K562 (cell line): ENCODE data around the gene FBN1. TPM values are rescaled to one million over a fixed set of nuclear protein-coding genes. Genes with fewer than 3 reads are reported as not detected.

Experiments used
- ARNT ChIP-seq, 2 experiments: fragments of 450-650 bp; IDR thresholded peaks; 2 replicates each; pipeline ENCODE4 v1.6.1; 2016; ENCODE audit warnings: mild to moderate bottlenecking in 1 of 2
- ATF7 ChIP-seq: fragments of 450-650 bp; IDR thresholded peaks from 2 replicates; pipeline ENCODE4 v1.7.1; 2014; ENCODE audit warnings: mild to moderate bottlenecking, moderate library complexity
- CREB1 ChIP-seq, 2 experiments: sonication (generic) in 1 of 2; formaldehyde crosslinking in 1 of 2; IDR thresholded peaks; 2 replicates each; pipeline versions ENCODE4 v1.6.1 to v1.8.0; 2012 to 2022; ENCODE audit warnings: inconsistent platforms in 1 of 2, mild to moderate bottlenecking in 1 of 2, missing genetic modification reagents in 1 of 2, moderate library complexity in 1 of 2
- ETS2 ChIP-seq: IDR thresholded peaks from 2 replicates; pipeline ENCODE4 v1.6.1; 2016; ENCODE audit warnings: borderline replicate concordance, missing genetic modification characterization, mild to moderate bottlenecking, moderate library complexity, missing compliant biosample characterization; ENCODE audit not compliant: poor library complexity, severe bottlenecking
- FOS ChIP-seq: IDR thresholded peaks from 3 replicates; pipeline ENCODE4 v1.6.1; 2011; ENCODE audit not compliant: insufficient read length; ENCODE audit errors: extremely low read depth
- FOSL1 ChIP-seq: fragments of 200-800 bp; sonication (Bioruptor generic); conservative IDR thresholded peaks from 2 replicates; pipeline ENCODE4 v1.6.1; 2016; ENCODE audit warnings: missing genetic modification characterization, missing compliant biosample characterization
- JUND ChIP-seq, 2 experiments: IDR thresholded peaks; 2 replicates in 1 of 2; 3 replicates in 1 of 2; pipeline ENCODE4 v1.6.1; 2011; ENCODE audit warnings: borderline replicate concordance in 2 of 2, low read depth in 2 of 2, low read length in 2 of 2, improper control_type of control experiment in 1 of 2, missing biosample characterization in 1 of 2, missing genetic modification characterization in 1 of 2, missing genetic modification reagents in 1 of 2
- KDM1A ChIP-seq, 2 experiments: fragments of 450-650 bp; IDR thresholded peaks; 2 replicates each; pipeline ENCODE4 v1.6.1; 2016; ENCODE audit warnings: mild to moderate bottlenecking in 2 of 2
- POLR3G ChIP-seq: IDR thresholded peaks from 2 replicates; pipeline ENCODE4 v1.6.1; 2011; ENCODE audit not compliant: insufficient read length, insufficient replicate concordance; ENCODE audit errors: extremely low read depth
- TAF7 ChIP-seq: fragments of 450-650 bp; IDR thresholded peaks from 2 replicates; pipeline ENCODE4 v1.6.1; 2016; ENCODE audit warnings: missing genetic modification characterization, missing compliant biosample characterization
- TBL1XR1 ChIP-seq, 2 experiments: IDR thresholded peaks; 2 replicates each; pipeline ENCODE4 v1.6.1; 2012; ENCODE audit warnings: improper control_type of control experiment in 2 of 2, low read length in 2 of 2, mild to moderate bottlenecking in 1 of 2
- TRIM24 ChIP-seq, 2 experiments: fragments of 450-650 bp; IDR thresholded peaks; 2 replicates each; pipeline ENCODE4 v1.6.1; 2016
- ZNF217 ChIP-seq: sonication (generic); formaldehyde crosslinking; IDR thresholded peaks from 2 replicates; pipeline ENCODE4 v1.8.0; 2022; ENCODE audit warnings: mild to moderate bottlenecking, missing genetic modification reagents
- ZNF707 ChIP-seq: fragments of 250-450 bp; sonication (Bioruptor Pico); conservative IDR thresholded peaks from 2 replicates; pipeline ENCODE4 v1.8.0; 2022; ENCODE audit warnings: inconsistent platforms, mild to moderate bottlenecking, moderate library complexity
- polyA plus RNA-seq, 8 experiments: library from polyadenylated mRNA; depleted of rRNA in 4 of 8; stranded (reverse) in 5 of 8; unstranded in 3 of 8; fragments of >200 nt; fragmentation: Nextera tagmentation in 2 of 8; fragmentation: Illumina TruSeq in 1 of 8; extraction: Ambion mirVana in 2 of 8; extraction: Trizol in 1 of 8; gene quantifications; 2 replicates each; pipeline versions ENCODE4 v1.2.1 to v1.2.3, GENCODE V29; 2011 to 2014; ENCODE audit warnings: inconsistent platforms in 1 of 8, missing spikeins in 1 of 8
- total RNA-seq, 7 experiments: library from RNA; depleted of rRNA in 6 of 7; stranded (reverse); fragments of >200 nt in 6 of 7; fragmentation: Illumina TruSeq in 2 of 7; extraction: Trizol in 2 of 7; gene quantifications; 2 replicates each; pipeline versions ENCODE4 v1.2.1 to v1.2.3, GENCODE V29; 2011 to 2021; ENCODE audit warnings: low replicate concordance in 1 of 7
- TF ChIP-seq, protein P1 (sequence below): fragments of 250-450 bp; sonication (Bioruptor Pico); IDR thresholded peaks from 2 replicates; pipeline ENCODE4 v1.5.1; 2021; ENCODE audit warnings: mild to moderate bottlenecking
- TF ChIP-seq, protein P2 (sequence below), 2 experiments: fragments of 450-650 bp; formaldehyde crosslinking in 1 of 2; IDR thresholded peaks; 2 replicates each; pipeline versions ENCODE4 v1.4.0 to v1.6.1; 2014 to 2020; ENCODE audit warnings: mild to moderate bottlenecking in 2 of 2, borderline replicate concordance in 1 of 2, low read depth in 1 of 2
- TF ChIP-seq, protein P3 (sequence below), 2 experiments: fragments of 200-800 bp in 1 of 2; sonication (Bioruptor generic) in 1 of 2; sonication (generic) in 1 of 2; formaldehyde crosslinking in 1 of 2; IDR thresholded peaks in 1 of 2; conservative IDR thresholded peaks in 1 of 2; 2 replicates each; pipeline versions ENCODE4 v1.5.0 to v1.6.1; 2016 to 2020; ENCODE audit warnings: missing compliant biosample characterization in 1 of 2, missing genetic modification characterization in 1 of 2, missing genetic modification reagents in 1 of 2

The FBN1 gene
- total and polyA plus RNA-seq, 9 of the 15 experiments (the other 6 are each of a cell fraction or from before 2014, with no cell fraction given), result 0.15 to 1.2 (median 0.60) TPM

DNA sequence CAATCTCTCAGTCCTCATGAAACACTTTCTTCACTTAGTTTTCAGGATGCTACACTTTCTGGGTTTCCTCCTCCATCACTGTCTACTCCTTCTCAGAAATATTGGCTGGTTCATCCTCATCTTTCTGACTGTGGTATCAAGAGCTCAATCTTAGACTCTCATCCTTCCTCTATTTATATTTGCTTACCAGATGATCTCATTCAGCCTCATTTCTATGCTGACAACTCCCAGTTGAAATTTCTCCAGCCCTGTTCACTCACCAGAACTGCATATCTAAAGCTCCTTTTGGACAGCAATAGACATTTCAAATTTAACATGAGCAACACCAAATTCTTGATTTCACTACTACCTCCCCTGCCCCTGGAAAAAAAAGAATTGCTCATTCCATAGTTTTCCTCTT lies 48.0 kb upstream of the FBN1 start (continued):
- TF ChIP-seq, protein P1, sequence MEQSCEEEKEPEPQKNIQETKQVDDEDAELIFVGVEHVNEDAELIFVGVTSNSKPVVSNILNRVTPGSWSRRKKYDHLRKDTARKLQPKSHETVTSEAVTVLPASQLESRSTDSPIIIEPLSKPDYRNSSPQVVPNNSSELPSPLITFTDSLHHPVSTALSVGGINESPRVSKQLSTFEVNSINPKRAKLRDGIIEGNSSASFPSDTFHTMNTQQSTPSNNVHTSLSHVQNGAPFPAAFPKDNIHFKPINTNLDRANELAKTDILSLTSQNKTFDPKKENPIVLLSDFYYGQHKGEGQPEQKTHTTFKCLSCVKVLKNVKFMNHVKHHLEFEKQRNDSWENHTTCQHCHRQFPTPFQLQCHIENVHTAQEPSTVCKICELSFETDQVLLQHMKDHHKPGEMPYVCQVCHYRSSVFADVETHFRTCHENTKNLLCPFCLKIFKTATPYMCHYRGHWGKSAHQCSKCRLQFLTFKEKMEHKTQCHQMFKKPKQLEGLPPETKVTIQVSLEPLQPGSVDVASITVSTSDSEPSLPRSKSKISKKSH, result no peak
- TF ChIP-seq TBL1XR1 (IDR thresholded peaks at IDR 0.05; ENCODE audit: low read length in 2 of 2), result no peak
- TF ChIP-seq, protein P2, sequence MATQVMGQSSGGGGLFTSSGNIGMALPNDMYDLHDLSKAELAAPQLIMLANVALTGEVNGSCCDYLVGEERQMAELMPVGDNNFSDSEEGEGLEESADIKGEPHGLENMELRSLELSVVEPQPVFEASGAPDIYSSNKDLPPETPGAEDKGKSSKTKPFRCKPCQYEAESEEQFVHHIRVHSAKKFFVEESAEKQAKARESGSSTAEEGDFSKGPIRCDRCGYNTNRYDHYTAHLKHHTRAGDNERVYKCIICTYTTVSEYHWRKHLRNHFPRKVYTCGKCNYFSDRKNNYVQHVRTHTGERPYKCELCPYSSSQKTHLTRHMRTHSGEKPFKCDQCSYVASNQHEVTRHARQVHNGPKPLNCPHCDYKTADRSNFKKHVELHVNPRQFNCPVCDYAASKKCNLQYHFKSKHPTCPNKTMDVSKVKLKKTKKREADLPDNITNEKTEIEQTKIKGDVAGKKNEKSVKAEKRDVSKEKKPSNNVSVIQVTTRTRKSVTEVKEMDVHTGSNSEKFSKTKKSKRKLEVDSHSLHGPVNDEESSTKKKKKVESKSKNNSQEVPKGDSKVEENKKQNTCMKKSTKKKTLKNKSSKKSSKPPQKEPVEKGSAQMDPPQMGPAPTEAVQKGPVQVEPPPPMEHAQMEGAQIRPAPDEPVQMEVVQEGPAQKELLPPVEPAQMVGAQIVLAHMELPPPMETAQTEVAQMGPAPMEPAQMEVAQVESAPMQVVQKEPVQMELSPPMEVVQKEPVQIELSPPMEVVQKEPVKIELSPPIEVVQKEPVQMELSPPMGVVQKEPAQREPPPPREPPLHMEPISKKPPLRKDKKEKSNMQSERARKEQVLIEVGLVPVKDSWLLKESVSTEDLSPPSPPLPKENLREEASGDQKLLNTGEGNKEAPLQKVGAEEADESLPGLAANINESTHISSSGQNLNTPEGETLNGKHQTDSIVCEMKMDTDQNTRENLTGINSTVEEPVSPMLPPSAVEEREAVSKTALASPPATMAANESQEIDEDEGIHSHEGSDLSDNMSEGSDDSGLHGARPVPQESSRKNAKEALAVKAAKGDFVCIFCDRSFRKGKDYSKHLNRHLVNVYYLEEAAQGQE (IDR thresholded peaks at IDR 0.05; ENCODE audit: borderline replicate concordance), result no peak
- TF ChIP-seq, protein P2 (CRISPR knock-in tag; IDR thresholded peaks at IDR 0.05; ENCODE audit: low read depth), result no peak
- no peak for TF ChIP-seq TAF7 (tag)
- no peak for TF ChIP-seq ETS2
- TF ChIP-seq ARNT (IDR thresholded peaks at IDR 0.05), result no peak
- no peak for TF ChIP-seq POLR3G
- no peak for TF ChIP-seq FOS
- TF ChIP-seq, protein P3, sequence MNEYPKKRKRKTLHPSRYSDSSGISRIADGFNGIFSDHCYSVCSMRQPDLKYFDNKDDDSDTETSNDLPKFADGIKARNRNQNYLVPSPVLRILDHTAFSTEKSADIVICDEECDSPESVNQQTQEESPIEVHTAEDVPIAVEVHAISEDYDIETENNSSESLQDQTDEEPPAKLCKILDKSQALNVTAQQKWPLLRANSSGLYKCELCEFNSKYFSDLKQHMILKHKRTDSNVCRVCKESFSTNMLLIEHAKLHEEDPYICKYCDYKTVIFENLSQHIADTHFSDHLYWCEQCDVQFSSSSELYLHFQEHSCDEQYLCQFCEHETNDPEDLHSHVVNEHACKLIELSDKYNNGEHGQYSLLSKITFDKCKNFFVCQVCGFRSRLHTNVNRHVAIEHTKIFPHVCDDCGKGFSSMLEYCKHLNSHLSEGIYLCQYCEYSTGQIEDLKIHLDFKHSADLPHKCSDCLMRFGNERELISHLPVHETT (CRISPR knock-in tag; conservative IDR thresholded peaks at IDR 0.05 in 1 of 2, IDR thresholded peaks at IDR 0.05 in 1 of 2), result no peak
- peak; percentile 27; the same call in 1 of the 2 replicates for TF ChIP-seq FOSL1 (tag)
- no peak for TF ChIP-seq KDM1A (IDR thresholded peaks at IDR 0.05)
- 0 out of 2 replicates have a peak, but pooled peaks have one; percentile 37 for TF ChIP-seq ATF7
- TF ChIP-seq CREB1 (IDR thresholded peaks at IDR 0.05), result no peak
- TF ChIP-seq CREB1 (CRISPR knock-in tag; IDR thresholded peaks at IDR 0.05), result no peak
- TF ChIP-seq ZNF217 (CRISPR knock-in tag), result no peak
- no peak for TF ChIP-seq ZNF707 (CRISPR knock-in tag)
- TF ChIP-seq TRIM24 (IDR thresholded peaks at IDR 0.05), result no peak
- TF ChIP-seq JUND (IDR thresholded peaks at IDR 0.05; ENCODE audit: borderline replicate concordance, low read depth, low read length), result 0 out of 2 replicates have a peak, but pooled peaks have one; percentile 29
- peak; percentile 62; the same call in 1 of the 3 replicates for TF ChIP-seq JUND (tag; IDR thresholded peaks at IDR 0.05; ENCODE audit: borderline replicate concordance, low read depth, low read length)
